ENCODE measurements around the gene COBLL1.

The COBLL1 gene

GRCh38 chr2:164841719-164842623 is at the start of gene COBLL1:
COBLL1 (minus strand) TSS chr2:164841823; CDS start chr2:164841196, 627 bp downstream.
- Mint-ChIP-seq H3K9me3 (no peaks in the 10 kb centered on the region), H3K27ac (no peak within 1 kb of the TSS), H3K36me3 (ENCODE audit: low read depth) (no peaks in the 10 kb centered on the region), H3K27me3 (peaks cover 56% of the 10 kb centered on the region), H3K4me3 (peak within 1 kb of the TSS; percentile 65), H3K4me1 (ENCODE audit: low read depth) (peaks cover 11% of the 10 kb centered on the region)
- DNase-seq, result peak; percentile 57

GRCh38 chr2:164890544-164890943 is 48.9 kb upstream of the COBLL1 start:
- no peaks in the 10 kb centered on the region for H3K36me3 Mint-ChIP-seq (ENCODE audit: low read depth)

GRCh38 chr2:164888592-164888991 is 47.0 kb upstream of the COBLL1 start:
- Mint-ChIP-seq H3K27ac (no peak overlapping the region), H3K36me3 (ENCODE audit: low read depth) (no peaks in the 10 kb centered on the region), H3K27me3 (no peaks in the 10 kb centered on the region), H3K4me3 (no peak overlapping the region), H3K9me3 (no peaks in the 10 kb centered on the region), H3K4me1 (ENCODE audit: low read depth) (no peaks in the 10 kb centered on the region)
- no peak for DNase-seq

More at GRCh38 chr2:164890544-164890943, 48.9 kb upstream of the COBLL1 start:
- H3K4me1 Mint-ChIP-seq (ENCODE audit: low read depth), result no peaks in the 10 kb centered on the region
- H3K9me3 Mint-ChIP-seq, result no peaks in the 10 kb centered on the region
- DNase-seq, result no peak
- H3K27ac Mint-ChIP-seq, result no peak overlapping the region
- H3K27me3 Mint-ChIP-seq, result no peaks in the 10 kb centered on the region
- no peak overlapping the region for H3K4me3 Mint-ChIP-seq

- Mint-ChIP-seq H3K27me3 (no peaks in the 10 kb centered on the region), H3K27ac (no peak overlapping the region), H3K4me3 (no peak overlapping the region), H3K9me3 (no peaks in the 10 kb centered on the region), H3K4me1 (ENCODE audit: low read depth) (no peaks in the 10 kb centered on the region), H3K36me3 (ENCODE audit: low read depth) (no peaks in the 10 kb centered on the region)
- DNase-seq, result no peak
These were observed 46.0 kb upstream of the COBLL1 start for GRCh38 chr2:164887434-164888144.

GRCh38 chr2:164882276-164882675 is 40.7 kb upstream of the COBLL1 start:
- no peak for DNase-seq
- H3K9me3 Mint-ChIP-seq, result no peaks in the 10 kb centered on the region
- no peaks in the 10 kb centered on the region for H3K36me3 Mint-ChIP-seq (ENCODE audit: low read depth)
- H3K4me3 Mint-ChIP-seq, result no peak overlapping the region
- H3K27me3 Mint-ChIP-seq, result no peaks in the 10 kb centered on the region
- no peak overlapping the region for H3K27ac Mint-ChIP-seq
- H3K4me1 Mint-ChIP-seq (ENCODE audit: low read depth), result no peaks in the 10 kb centered on the region

GRCh38 chr2:164881524-164881923 is 39.9 kb upstream of the COBLL1 start:
- Mint-ChIP-seq H3K36me3 (ENCODE audit: low read depth) (no peaks in the 10 kb centered on the region), H3K4me1 (ENCODE audit: low read depth) (no peaks in the 10 kb centered on the region), H3K27ac (no peak overlapping the region), H3K27me3 (no peaks in the 10 kb centered on the region), H3K9me3 (no peaks in the 10 kb centered on the region), H3K4me3 (no peak overlapping the region)
- DNase-seq, result no peak

GRCh38 chr2:164879901-164880535 is 38.4 kb upstream of the COBLL1 start:
- no peak overlapping the region for H3K4me3 Mint-ChIP-seq
- H3K9me3 Mint-ChIP-seq, result no peaks in the 10 kb centered on the region
- H3K4me1 Mint-ChIP-seq (ENCODE audit: low read depth), result no peaks in the 10 kb centered on the region
- no peaks in the 10 kb centered on the region for H3K27me3 Mint-ChIP-seq
- H3K27ac Mint-ChIP-seq, result no peak overlapping the region
- no peak for DNase-seq
- no peaks in the 10 kb centered on the region for H3K36me3 Mint-ChIP-seq (ENCODE audit: low read depth)

- DNase-seq, result no peak
- Mint-ChIP-seq H3K27ac (no peak overlapping the region), H3K4me1 (ENCODE audit: low read depth) (no peaks in the 10 kb centered on the region), H3K4me3 (no peak overlapping the region), H3K27me3 (no peaks in the 10 kb centered on the region), H3K36me3 (ENCODE audit: low read depth) (no peaks in the 10 kb centered on the region), H3K9me3 (no peaks in the 10 kb centered on the region)
These were observed 36.3 kb upstream of the COBLL1 start for GRCh38 chr2:164877927-164878326.

- Mint-ChIP-seq H3K27ac (no peak overlapping the region), H3K9me3 (no peaks in the 10 kb centered on the region), H3K36me3 (ENCODE audit: low read depth) (no peaks in the 10 kb centered on the region), H3K27me3 (no peaks in the 10 kb centered on the region), H3K4me1 (ENCODE audit: low read depth) (no peaks in the 10 kb centered on the region), H3K4me3 (no peak overlapping the region)
- no peak for DNase-seq
These were observed 35.5 kb upstream of the COBLL1 start for GRCh38 chr2:164877169-164877568.

GRCh38 chr2:164875334-164876205 is 33.9 kb upstream of the COBLL1 start:
- Mint-ChIP-seq H3K36me3 (ENCODE audit: low read depth) (no peaks in the 10 kb centered on the region), H3K4me1 (ENCODE audit: low read depth) (no peaks in the 10 kb centered on the region), H3K4me3 (no peak overlapping the region), H3K9me3 (no peaks in the 10 kb centered on the region), H3K27me3 (no peaks in the 10 kb centered on the region), H3K27ac (no peak overlapping the region)
- DNase-seq, result no peak

GRCh38 chr2:164873210-164873908 is 31.7 kb upstream of the COBLL1 start:
- Mint-ChIP-seq H3K4me1 (ENCODE audit: low read depth) (no peaks in the 10 kb centered on the region), H3K9me3 (no peaks in the 10 kb centered on the region), H3K4me3 (no peak overlapping the region), H3K27ac (no peak overlapping the region), H3K36me3 (ENCODE audit: low read depth) (no peaks in the 10 kb centered on the region), H3K27me3 (no peaks in the 10 kb centered on the region)
- no peak for DNase-seq

GRCh38 chr2:164871404-164871803 is 29.8 kb upstream of the COBLL1 start:
- Mint-ChIP-seq H3K27ac (no peak overlapping the region), H3K9me3 (no peaks in the 10 kb centered on the region), H3K27me3 (no peaks in the 10 kb centered on the region), H3K4me3 (no peak overlapping the region), H3K4me1 (ENCODE audit: low read depth) (no peaks in the 10 kb centered on the region), H3K36me3 (ENCODE audit: low read depth) (no peaks in the 10 kb centered on the region)
- no peak for DNase-seq

- no peak for DNase-seq
- peaks cover 3% of the 10 kb centered on the region for H3K27me3 Mint-ChIP-seq
- H3K9me3 Mint-ChIP-seq, result peaks cover 3% of the 10 kb centered on the region
- H3K36me3 Mint-ChIP-seq (ENCODE audit: low read depth), result no peaks in the 10 kb centered on the region
- H3K4me1 Mint-ChIP-seq (ENCODE audit: low read depth), result no peaks in the 10 kb centered on the region
- H3K27ac Mint-ChIP-seq, result no peak overlapping the region
- H3K4me3 Mint-ChIP-seq, result no peak overlapping the region
These were observed 27.8 kb upstream of the COBLL1 start for GRCh38 chr2:164869420-164869772.

Measured in activated T-cell treated with anti-CD3 and anti-CD28 coated beads, Interleukin-2, amount 50 U/mL, for 24 hours (primary cell).